IMR-90 (cell line): ENCODE results near the gene SORBS1. TPM values are rescaled to one million over a fixed set of nuclear protein-coding genes. Genes with fewer than 3 reads are reported as not detected.

Experiments
- ATAC-seq: fragments of 200-7000 bp; cut with Tn5 transposase; 2 replicates; pipeline ENCODE4 v1.9.1; 2020; ENCODE audit warnings: low read depth, mild to moderate bottlenecking, moderate library complexity
- BruUV-seq: library from RNA; stranded (reverse); fragments of 400-500 nt; replicated peaks from 2 replicates; lab custom pipeline; 2021; lab: Mats Ljungman, UMichigan
- CTCF ChIA-PET: fragments of 300-600 bp; formaldehyde crosslinking; extraction: SDS; loops from one replicate; lab custom pipeline; 2021; ENCODE audit warnings: antibody characterized with exemption; lab: Yijun Ruan, JAX
- POLR2A ChIA-PET: fragments of 300-600 bp; sonication (Branson Sonifier 250); formaldehyde crosslinking; loops from one replicate; lab custom pipeline; 2022; ENCODE audit warnings: antibody characterized with exemption; ENCODE audit not compliant: unreplicated experiment; lab: Charles Lee
- DNase-seq: peaks from one replicate; pipeline ENCODE4 v3.0.0; 2013
- H2AFZ ChIP-seq: replicated peaks from 2 replicates; pipeline ENCODE3; 2013; ENCODE audit warnings: low read length, mild to moderate bottlenecking; ENCODE audit not compliant: poor library complexity
- H2AK5ac ChIP-seq: 2 replicates; pipeline ENCODE4 v1.6.1; 2013; ENCODE audit warnings: low read depth, low read length, inconsistent platforms
- H2AK9ac ChIP-seq: replicated peaks from 2 replicates; pipeline ENCODE3; 2013; ENCODE audit warnings: mild to moderate bottlenecking, low read depth, low read length, moderate library complexity; ENCODE audit not compliant: poor library complexity
- H2BK120ac ChIP-seq: 2 replicates; pipeline ENCODE4 v1.6.1; 2013; ENCODE audit warnings: low read depth, low read length, inconsistent platforms
- H2BK15ac ChIP-seq: 3 replicates; pipeline ENCODE4 v1.6.1; 2013; ENCODE audit warnings: low read depth, low read length, inconsistent platforms
- H2BK20ac ChIP-seq: 2 replicates; pipeline ENCODE4 v1.6.1; 2013; ENCODE audit warnings: low read depth, mild to moderate bottlenecking, inconsistent platforms, low read length, moderate library complexity
- H2BK5ac ChIP-seq: 2 replicates; pipeline ENCODE4 v1.6.1; 2013; ENCODE audit warnings: mild to moderate bottlenecking, low read depth, low read length, inconsistent platforms; ENCODE audit not compliant: poor library complexity, severe bottlenecking
- H3K14ac ChIP-seq: replicated peaks from 2 replicates; pipeline ENCODE4 v1.6.1; 2013; ENCODE audit warnings: low read depth, low read length, inconsistent platforms
- H3K18ac ChIP-seq: 2 replicates; pipeline ENCODE4 v1.6.1; 2013; ENCODE audit warnings: low read depth, low read length, control low read depth
- H3K23ac ChIP-seq: 2 replicates; pipeline ENCODE4 v1.6.1; 2013; ENCODE audit warnings: low read depth, low read length, inconsistent platforms
- H3K27ac ChIP-seq: 2 replicates; pipeline ENCODE4 v1.5.1; 2013; ENCODE audit warnings: mild to moderate bottlenecking, control low read depth, low read length; ENCODE audit not compliant: insufficient read depth
- H3K27me3 ChIP-seq: 2 replicates; pipeline ENCODE4 v1.6.1; 2013; ENCODE audit warnings: low read length; ENCODE audit not compliant: control insufficient read depth, insufficient read depth
- H3K36me3 ChIP-seq: 2 replicates; pipeline ENCODE4 v1.6.1; 2013; ENCODE audit warnings: low read length, mixed read lengths; ENCODE audit not compliant: control insufficient read depth, insufficient read depth
- H3K4ac ChIP-seq: 2 replicates; pipeline ENCODE4 v1.6.1; 2013; ENCODE audit warnings: low read depth, low read length, inconsistent platforms
- H3K4me1 ChIP-seq: 2 replicates; pipeline ENCODE4 v1.6.1; 2013; ENCODE audit warnings: low read length, mixed read lengths; ENCODE audit not compliant: control insufficient read depth, insufficient read depth
- H3K4me2 ChIP-seq: 2 replicates; pipeline ENCODE4 v1.6.1; 2013; ENCODE audit warnings: low read depth, mild to moderate bottlenecking, control low read depth, low read length, moderate library complexity
- H3K4me3 ChIP-seq: 2 replicates; pipeline ENCODE4 v1.5.1; 2013; ENCODE audit warnings: low read depth, mild to moderate bottlenecking, control low read depth, low read length, moderate library complexity; ENCODE audit not compliant: insufficient read depth
- H3K56ac ChIP-seq: 2 replicates; pipeline ENCODE4 v1.6.1; 2013; ENCODE audit warnings: low read length, inconsistent platforms; ENCODE audit not compliant: insufficient read depth; ENCODE audit errors: extremely low read depth
- H3K79me1 ChIP-seq, 2 experiments: 2 replicates each; pipeline ENCODE4 v1.6.1; 2013; ENCODE audit warnings: low read length in 2 of 2, inconsistent platforms in 1 of 2, low read depth in 1 of 2
- H3K9ac ChIP-seq: 2 replicates; pipeline ENCODE4 v1.6.1; 2013; ENCODE audit warnings: low read depth, low read length, control low read depth
- H3K9me1 ChIP-seq: 2 replicates; pipeline ENCODE4 v1.6.1; 2013; ENCODE audit warnings: low read length, inconsistent platforms; ENCODE audit not compliant: insufficient read depth
- H3K9me3 ChIP-seq: 2 replicates; pipeline ENCODE4 v1.6.1; 2013; ENCODE audit warnings: low read length; ENCODE audit not compliant: control insufficient read depth, insufficient read depth
- H4K20me1 ChIP-seq: 2 replicates; pipeline ENCODE4 v1.6.1; 2013; ENCODE audit warnings: low read length, inconsistent platforms; ENCODE audit not compliant: insufficient read depth
- H4K5ac ChIP-seq: 2 replicates; pipeline ENCODE4 v1.6.1; 2013; ENCODE audit warnings: mild to moderate bottlenecking, low read depth, low read length, control low read depth
- H4K8ac ChIP-seq, 2 experiments: 2 replicates each; pipeline ENCODE4 v1.6.1; 2013; ENCODE audit warnings: low read depth in 2 of 2, low read length in 2 of 2, control low read depth in 1 of 2, inconsistent platforms in 1 of 2
- H4K91ac ChIP-seq: 2 replicates; pipeline ENCODE4 v1.6.1; 2013; ENCODE audit warnings: low read depth, low read length, inconsistent platforms; ENCODE audit not compliant: insufficient read depth
- BHLHE40 ChIP-seq: fragments of 150-350 bp; IDR thresholded peaks from 2 replicates; pipeline ENCODE4 v1.6.1; 2016; ENCODE audit warnings: mild to moderate bottlenecking, low read depth, low read length
- FOS ChIP-seq: fragments of 150-350 bp; IDR thresholded peaks from 2 replicates; pipeline ENCODE4 v1.6.1; 2016; ENCODE audit warnings: low read depth, low read length
- MAZ ChIP-seq: IDR thresholded peaks from 2 replicates; pipeline ENCODE4 v1.6.1; 2012; ENCODE audit warnings: low read depth, mild to moderate bottlenecking, low read length, improper control_type of control experiment, moderate library complexity, borderline replicate concordance
- WGBS, 2 experiments: methylation state at CpG; one replicate each; pipeline versions ENCODE4 v1.1.5 to v1.1.7; 2013; ENCODE audit warnings: missing lambda C conversion rate in 2 of 2; ENCODE audit not compliant: insufficient read length in 1 of 2; ENCODE audit errors: extremely low coverage in 2 of 2; 5-methylcytosine and 5-hydroxymethylcytosine counted together
- dilution Hi-C: fragments of 300-500 bp; cut with HindIII; formaldehyde crosslinking; loops from one replicate; pipeline ENCODE4 v1.14.3; 2018; ENCODE audit warnings: low sequenced_read_pairs; ENCODE audit not compliant: unreplicated experiment
- in situ Hi-C: fragments of 300-500 bp; cut with MboI; formaldehyde crosslinking; loops from 3 replicates; pipeline ENCODE4 v1.14.3; 2019; ENCODE audit warnings: low sequenced_read_pairs, inconsistent platforms, mixed read lengths
- intact Hi-C: fragments of 100-400 bp; cut with micrococcal nuclease; formaldehyde crosslinking; loops from 2 replicates; pipeline ENCODE4 v1.10.0; 2022
- polyA plus RNA-seq, 3 experiments: library from polyadenylated mRNA; depleted of rRNA; stranded (reverse); fragments of >200 nt; gene quantifications; 2 replicates each; pipeline ENCODE4 v1.2.3, GENCODE V29; 2012; ENCODE audit warnings: low replicate concordance in 1 of 3
- total RNA-seq: library from RNA; depleted of rRNA; stranded (reverse); fragments of >200 nt; gene quantifications from 2 replicates; pipeline ENCODE4 v1.2.3, GENCODE V29; 2012

Gene SORBS1
- total and polyA plus RNA-seq, 2 of the 4 experiments (the other 2 are of a cell fraction) = 0.18 to 0.32 TPM

- no peak for ATAC-seq
- in situ Hi-C loops = no loop called here
Measured at GRCh38 chr10:95426482-95426881, 134.7 kb downstream of the SORBS1 start.

More at GRCh38 chr10:95426482-95426881, 134.7 kb downstream of the SORBS1 start:
- Histone ChIP-seq H3K27ac (no peak overlapping the region), H3K14ac (no peak overlapping the region), H3K4ac (no peak overlapping the region), H4K91ac (no peak overlapping the region), H2AK9ac (no peak overlapping the region), H2AFZ (no peak overlapping the region), H3K4me1 (no peaks in the 10 kb centered on the region), H4K20me1 (no peaks in the 10 kb centered on the region), H2BK20ac (no peak overlapping the region), H3K4me3 (no peak overlapping the region), H3K4me2 (no peak overlapping the region), H3K27me3 (peaks cover 14% of the 10 kb centered on the region), H2AK5ac (no peak overlapping the region), H3K18ac (no peak overlapping the region), H3K9ac (no peak overlapping the region), H3K9me1 (no peaks in the 10 kb centered on the region), H2BK5ac (no peak overlapping the region), H3K79me1 (no peaks in the 10 kb centered on the region), H3K56ac (no peak overlapping the region), H3K9me3 (no peaks in the 10 kb centered on the region), H4K5ac (no peak overlapping the region), H2BK120ac (no peak overlapping the region), H3K36me3 (no peaks in the 10 kb centered on the region), H2BK15ac (no peak overlapping the region), H3K23ac (no peak overlapping the region), H4K8ac (no peak overlapping the region)
- DNase-seq = no peak
- ChIA-PET CTCF (interaction anchor here (1.2 kb wide), 1 partner anchor 225 kb away, joined by 3 read pairs; no protein-coding TSS in a partner anchor), POLR2A (no interaction called here)
- no TSS peak for BruUV-seq
- dilution Hi-C loops = no loop called here
- 40% methylated on average over 1 of the region's 5 CpGs; no CpG with 5 or more reads in 1 of the 2 experiments for WGBS, 2 experiments
- intact Hi-C loops = no loop called here
- TF ChIP-seq FOS (no peak), BHLHE40 (no peak), MAZ (no peak)
